OCI-LY3 (cell line): ENCODE results near the gene PPFIA3.

Experiments used
- EZH2phosphoT487 ChIP-seq: fragments of 200-600 bp; shearing (Covaris generic); IDR thresholded peaks from 2 replicates; pipeline ENCODE4 v1.6.1; 2018; ENCODE audit warnings: antibody characterized with exemption, mixed run types, low read depth
- TF ChIP-seq, protein P1 (sequence below): fragments of 200-600, 300-600 bp; sonication (generic); IDR thresholded peaks from 2 replicates; pipeline ENCODE4 v1.5.1; 2014; ENCODE audit warnings: antibody characterized with exemption, low read length, low read depth

DNA sequence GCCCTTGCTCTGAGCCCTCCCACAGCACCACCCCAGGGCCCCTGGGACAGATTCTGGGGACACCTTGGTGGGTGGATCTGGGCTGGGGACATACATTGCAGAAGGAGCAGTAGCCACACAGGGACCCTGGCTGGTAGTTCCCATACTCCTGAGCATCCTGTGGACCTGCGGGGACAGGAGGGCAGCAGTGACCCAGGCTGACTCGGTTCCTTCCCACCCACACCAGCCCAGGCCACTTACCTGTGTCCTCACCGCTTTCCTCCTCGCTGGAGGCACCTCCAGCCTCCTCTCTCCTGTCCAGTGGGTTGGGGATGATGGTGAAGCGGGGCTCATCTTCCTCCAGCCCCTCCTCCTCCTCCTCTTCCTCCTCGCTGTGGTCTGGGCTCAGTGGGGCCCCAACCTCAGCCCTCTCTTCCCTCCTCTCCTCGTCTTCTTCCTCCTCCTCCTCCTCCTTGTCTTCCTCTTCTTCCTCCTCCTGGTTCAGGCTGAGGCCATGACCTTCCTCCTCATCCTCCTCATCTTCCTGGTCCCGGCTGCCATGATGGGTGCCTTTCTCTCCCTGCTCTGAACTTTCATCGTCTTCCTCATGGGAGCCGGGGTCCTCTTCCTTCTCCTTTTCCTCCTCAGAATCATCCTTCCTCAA lies 33.9 kb downstream of the PPFIA3 start:
- TF ChIP-seq, protein P1, sequence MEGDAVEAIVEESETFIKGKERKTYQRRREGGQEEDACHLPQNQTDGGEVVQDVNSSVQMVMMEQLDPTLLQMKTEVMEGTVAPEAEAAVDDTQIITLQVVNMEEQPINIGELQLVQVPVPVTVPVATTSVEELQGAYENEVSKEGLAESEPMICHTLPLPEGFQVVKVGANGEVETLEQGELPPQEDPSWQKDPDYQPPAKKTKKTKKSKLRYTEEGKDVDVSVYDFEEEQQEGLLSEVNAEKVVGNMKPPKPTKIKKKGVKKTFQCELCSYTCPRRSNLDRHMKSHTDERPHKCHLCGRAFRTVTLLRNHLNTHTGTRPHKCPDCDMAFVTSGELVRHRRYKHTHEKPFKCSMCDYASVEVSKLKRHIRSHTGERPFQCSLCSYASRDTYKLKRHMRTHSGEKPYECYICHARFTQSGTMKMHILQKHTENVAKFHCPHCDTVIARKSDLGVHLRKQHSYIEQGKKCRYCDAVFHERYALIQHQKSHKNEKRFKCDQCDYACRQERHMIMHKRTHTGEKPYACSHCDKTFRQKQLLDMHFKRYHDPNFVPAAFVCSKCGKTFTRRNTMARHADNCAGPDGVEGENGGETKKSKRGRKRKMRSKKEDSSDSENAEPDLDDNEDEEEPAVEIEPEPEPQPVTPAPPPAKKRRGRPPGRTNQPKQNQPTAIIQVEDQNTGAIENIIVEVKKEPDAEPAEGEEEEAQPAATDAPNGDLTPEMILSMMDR, result no peak
- TF ChIP-seq EZH2phosphoT487, result no peak
